Measurements from ENCODE around the gene MTRF1.

- TF ChIP-seq, protein P1, sequence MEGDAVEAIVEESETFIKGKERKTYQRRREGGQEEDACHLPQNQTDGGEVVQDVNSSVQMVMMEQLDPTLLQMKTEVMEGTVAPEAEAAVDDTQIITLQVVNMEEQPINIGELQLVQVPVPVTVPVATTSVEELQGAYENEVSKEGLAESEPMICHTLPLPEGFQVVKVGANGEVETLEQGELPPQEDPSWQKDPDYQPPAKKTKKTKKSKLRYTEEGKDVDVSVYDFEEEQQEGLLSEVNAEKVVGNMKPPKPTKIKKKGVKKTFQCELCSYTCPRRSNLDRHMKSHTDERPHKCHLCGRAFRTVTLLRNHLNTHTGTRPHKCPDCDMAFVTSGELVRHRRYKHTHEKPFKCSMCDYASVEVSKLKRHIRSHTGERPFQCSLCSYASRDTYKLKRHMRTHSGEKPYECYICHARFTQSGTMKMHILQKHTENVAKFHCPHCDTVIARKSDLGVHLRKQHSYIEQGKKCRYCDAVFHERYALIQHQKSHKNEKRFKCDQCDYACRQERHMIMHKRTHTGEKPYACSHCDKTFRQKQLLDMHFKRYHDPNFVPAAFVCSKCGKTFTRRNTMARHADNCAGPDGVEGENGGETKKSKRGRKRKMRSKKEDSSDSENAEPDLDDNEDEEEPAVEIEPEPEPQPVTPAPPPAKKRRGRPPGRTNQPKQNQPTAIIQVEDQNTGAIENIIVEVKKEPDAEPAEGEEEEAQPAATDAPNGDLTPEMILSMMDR (IDR thresholded peaks at IDR 0.05), result no peak
- no peak for TF ChIP-seq POLR2A (IDR thresholded peaks at IDR 0.05)
These were observed 74.8 kb downstream of the MTRF1 start for GRCh38 chr13:41188584-41188983.
